Skeletal muscle satellite cell (primary cell): ENCODE results near the gene NPR1.
"Not testable (repeated sequence)": the region's sequence is repeated elsewhere in the genome, so short reads cannot be mapped to it uniquely, and the experiment has no call there.

Experiments
- H3K27me3 ChIP-seq: 2 replicates; pipeline ENCODE4 v1.7.0; 2013; ENCODE audit warnings: low read length; ENCODE audit not compliant: control insufficient read depth, insufficient read depth
- H3K36me3 ChIP-seq: 2 replicates; pipeline ENCODE4 v1.7.0; 2013; ENCODE audit warnings: mild to moderate bottlenecking, control low read depth, low read length; ENCODE audit not compliant: insufficient read depth
- H3K4me1 ChIP-seq: 2 replicates; pipeline ENCODE4 v1.7.0; 2013; ENCODE audit warnings: low read length; ENCODE audit not compliant: control insufficient read depth, insufficient read depth
- H3K4me2 ChIP-seq: 2 replicates; pipeline ENCODE4 v1.7.0; 2013; ENCODE audit warnings: mild to moderate bottlenecking, low read length
- H3K4me3 ChIP-seq: 2 replicates; pipeline ENCODE4 v1.7.0; 2013; ENCODE audit warnings: low read length
- H3K9ac ChIP-seq: 2 replicates; pipeline ENCODE4 v1.7.0; 2013; ENCODE audit warnings: mild to moderate bottlenecking, low read depth, low read length, moderate library complexity
- H3K9me3 ChIP-seq: replicated peaks from 2 replicates; pipeline ENCODE4 v1.7.0; 2013; ENCODE audit warnings: mild to moderate bottlenecking, control low read depth, low read length

The NPR1 gene

DNA sequence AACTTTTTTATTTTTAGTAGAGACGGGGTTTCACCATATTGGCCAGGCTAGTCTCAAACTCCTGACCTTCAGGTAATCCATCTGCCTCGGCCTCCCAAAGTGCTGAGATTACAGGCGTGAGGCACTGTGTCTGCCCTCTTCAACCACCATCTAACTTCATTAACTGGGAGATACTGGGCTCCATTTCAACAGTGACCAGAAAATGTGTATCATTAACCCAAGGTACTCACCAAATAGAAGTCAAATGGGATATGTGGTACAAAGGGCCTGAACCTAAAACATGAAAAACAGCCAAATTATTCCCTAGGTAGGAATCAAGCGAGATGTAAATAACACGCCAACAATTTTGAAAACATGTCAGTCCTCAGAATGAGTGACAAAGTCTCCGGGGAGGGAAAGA, 8.9 kb upstream of the NPR1 start:
- peaks cover 10% of the 10 kb centered on the region for H3K4me1 ChIP-seq
- H3K27me3 ChIP-seq, result no peaks in the 10 kb centered on the region
- peak overlapping the region; percentile 96 for H3K4me2 ChIP-seq
- H3K4me3 ChIP-seq, result peak overlapping the region; percentile 89
- H3K9me3 ChIP-seq, result no peaks in the 10 kb centered on the region
- H3K9ac ChIP-seq, result peak overlapping the region; percentile 96
- peaks cover 54% of the 10 kb centered on the region for H3K36me3 ChIP-seq

DNA sequence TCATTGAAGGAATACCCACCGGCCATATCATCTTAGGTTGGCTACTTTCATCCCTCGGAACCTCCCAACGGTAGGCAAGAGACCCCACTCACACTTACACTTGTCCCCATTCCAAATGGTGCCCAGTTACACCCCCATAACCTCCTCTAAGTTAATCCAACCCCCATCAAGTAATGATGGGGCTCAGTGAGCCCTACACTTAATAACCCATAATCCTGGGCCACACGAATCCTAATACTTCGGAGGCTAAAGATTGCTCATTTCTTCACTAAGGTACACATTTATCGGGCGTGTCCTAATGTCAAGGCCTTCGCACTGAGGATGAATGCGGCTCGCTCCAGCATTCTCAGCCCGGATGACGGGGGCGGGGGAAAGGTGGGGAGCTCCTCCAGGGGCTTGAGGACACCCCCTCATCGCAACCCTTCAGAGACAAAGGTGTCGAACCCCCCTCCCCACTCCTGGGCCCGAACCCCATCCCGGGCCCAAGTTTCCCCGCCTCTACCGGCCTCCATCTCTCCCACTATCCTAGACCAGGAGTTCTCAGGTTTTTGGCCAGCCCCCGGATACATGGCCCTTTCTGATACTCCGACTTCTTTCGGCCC, 8.1 kb upstream of the NPR1 start:
- peak overlapping the region; percentile 89 for H3K4me3 ChIP-seq
- peak overlapping the region; percentile 96 for H3K4me2 ChIP-seq
- H3K27me3 ChIP-seq, result no peaks in the 10 kb centered on the region
- peaks cover 10% of the 10 kb centered on the region for H3K4me1 ChIP-seq
- H3K9ac ChIP-seq, result peak overlapping the region; percentile 96
- no peaks in the 10 kb centered on the region for H3K9me3 ChIP-seq
- peaks cover 47% of the 10 kb centered on the region for H3K36me3 ChIP-seq

DNA sequence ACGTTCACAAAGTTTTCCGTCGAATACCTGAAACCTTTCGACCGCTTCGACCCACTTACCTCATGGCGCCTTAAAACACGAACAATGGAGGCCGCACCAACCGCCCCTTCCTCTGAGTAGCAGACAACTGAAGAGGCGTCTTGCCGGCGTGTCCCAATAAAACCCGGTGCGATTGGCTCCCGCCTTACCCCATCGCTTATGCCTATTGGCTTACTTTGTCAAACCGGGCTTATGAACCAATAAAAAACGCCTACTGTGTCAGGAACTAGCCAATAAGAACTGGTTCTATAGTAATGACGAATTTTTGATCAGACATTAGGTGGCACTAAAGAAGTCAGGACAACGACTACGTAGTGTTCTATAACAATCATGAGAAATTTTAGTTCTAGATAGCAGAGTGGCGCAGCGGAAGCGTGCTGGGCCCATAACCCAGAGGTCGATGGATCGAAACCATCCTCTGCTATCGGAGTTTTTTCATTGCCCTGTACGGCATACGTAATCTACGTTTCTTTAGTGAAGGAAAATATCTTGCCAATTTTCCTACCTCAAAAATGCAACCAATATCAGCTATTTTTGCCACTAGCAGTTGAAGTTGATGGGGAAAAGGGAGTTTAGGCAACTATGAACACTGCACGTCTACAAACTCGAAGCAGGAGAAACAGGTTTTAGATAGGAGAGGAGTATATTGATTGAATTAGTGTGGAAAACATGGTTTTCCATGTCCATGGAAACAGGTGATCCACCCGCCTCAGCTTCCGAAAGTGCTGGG, 7.4 kb upstream of the NPR1 start, which contains the start of gene ILF2:
Gene ILF2, minus strand, starts transcription at position 135 of the 769 bp plus-strand sequence. Its CDS starts 71 bp downstream, at position 64.
- H3K27me3 ChIP-seq, result no peaks in the 10 kb centered on the region
- H3K4me3 ChIP-seq, result peak within 1 kb of the TSS; percentile 89
- H3K9me3 ChIP-seq, result no peaks in the 10 kb centered on the region
- peak within 1 kb of the TSS; percentile 96 for H3K4me2 ChIP-seq
- H3K36me3 ChIP-seq, result peaks cover 40% of the 10 kb centered on the region
- H3K4me1 ChIP-seq, result peaks cover 10% of the 10 kb centered on the region
- peak within 1 kb of the TSS; percentile 96 for H3K9ac ChIP-seq

DNA sequence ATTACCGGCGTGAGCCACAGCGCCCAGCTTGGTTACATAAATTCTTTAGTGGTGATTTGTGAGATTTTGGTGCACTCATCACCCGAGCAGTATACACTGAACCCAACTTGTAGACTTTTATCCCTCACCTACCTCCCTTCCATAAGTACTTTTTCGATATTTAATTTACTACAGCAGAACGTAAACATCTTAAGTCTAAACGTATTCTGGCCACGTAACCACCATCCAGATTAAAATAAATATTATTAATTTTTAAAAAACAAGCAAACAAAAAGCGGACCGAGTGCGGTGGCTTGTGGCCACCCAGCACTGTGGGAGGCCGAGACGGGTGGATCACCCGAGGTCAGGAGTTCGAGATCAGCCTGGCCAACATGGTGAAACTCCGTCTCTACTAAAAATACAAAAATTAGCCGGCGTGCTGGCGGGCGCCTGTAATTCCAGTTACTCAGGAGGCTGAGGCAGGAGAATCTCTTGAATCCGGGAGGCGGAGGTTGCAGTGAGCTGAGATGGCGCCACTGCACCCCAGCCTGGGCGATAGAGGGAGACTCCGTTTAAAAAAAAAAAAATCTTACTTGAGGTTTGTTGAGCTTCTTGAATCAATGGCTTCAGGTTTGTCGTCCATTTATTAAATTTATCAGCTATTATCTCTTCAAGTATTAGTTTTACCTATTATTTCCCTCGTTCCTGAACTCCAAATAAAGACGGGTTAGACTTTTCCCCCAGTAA, 6.7 kb upstream of the NPR1 start:
- not testable (repeated sequence) for H3K27me3 ChIP-seq, H3K4me1 ChIP-seq, H3K9me3 ChIP-seq
- peak overlapping the region; percentile 64 for H3K4me3 ChIP-seq
- peak overlapping the region; percentile 82 for H3K4me2 ChIP-seq
- H3K36me3 ChIP-seq, result peaks cover 33% of the 10 kb centered on the region
- peak overlapping the region; percentile 36 for H3K9ac ChIP-seq

DNA sequence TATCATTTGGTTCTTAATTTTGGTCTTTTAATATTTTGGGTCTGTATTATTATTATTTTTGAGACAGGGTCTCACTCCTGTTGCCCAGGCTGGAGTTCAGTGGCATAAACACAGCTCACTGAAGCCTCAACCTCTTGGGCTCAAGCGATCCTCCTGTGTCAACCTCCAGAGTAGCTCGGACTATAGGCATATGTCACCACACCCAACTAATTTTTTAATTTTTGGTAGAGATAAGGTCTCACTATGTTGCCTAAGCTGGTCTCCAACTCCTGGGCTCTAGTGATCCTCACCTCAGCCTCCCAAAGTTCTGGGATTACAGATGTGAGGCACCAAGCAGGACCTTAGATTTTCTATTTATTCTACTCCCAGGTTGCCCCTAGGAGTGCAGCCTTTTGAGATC, 5.0 kb upstream of the NPR1 start:
- Histone ChIP-seq H3K9ac (no peak overlapping the region), H3K4me3 (no peak overlapping the region), H3K9me3 (no peaks in the 10 kb centered on the region), H3K4me1 (peaks cover 17% of the 10 kb centered on the region), H3K4me2 (no peak overlapping the region), H3K36me3 (peaks cover 15% of the 10 kb centered on the region), H3K27me3 (peaks cover 8% of the 10 kb centered on the region)

DNA sequence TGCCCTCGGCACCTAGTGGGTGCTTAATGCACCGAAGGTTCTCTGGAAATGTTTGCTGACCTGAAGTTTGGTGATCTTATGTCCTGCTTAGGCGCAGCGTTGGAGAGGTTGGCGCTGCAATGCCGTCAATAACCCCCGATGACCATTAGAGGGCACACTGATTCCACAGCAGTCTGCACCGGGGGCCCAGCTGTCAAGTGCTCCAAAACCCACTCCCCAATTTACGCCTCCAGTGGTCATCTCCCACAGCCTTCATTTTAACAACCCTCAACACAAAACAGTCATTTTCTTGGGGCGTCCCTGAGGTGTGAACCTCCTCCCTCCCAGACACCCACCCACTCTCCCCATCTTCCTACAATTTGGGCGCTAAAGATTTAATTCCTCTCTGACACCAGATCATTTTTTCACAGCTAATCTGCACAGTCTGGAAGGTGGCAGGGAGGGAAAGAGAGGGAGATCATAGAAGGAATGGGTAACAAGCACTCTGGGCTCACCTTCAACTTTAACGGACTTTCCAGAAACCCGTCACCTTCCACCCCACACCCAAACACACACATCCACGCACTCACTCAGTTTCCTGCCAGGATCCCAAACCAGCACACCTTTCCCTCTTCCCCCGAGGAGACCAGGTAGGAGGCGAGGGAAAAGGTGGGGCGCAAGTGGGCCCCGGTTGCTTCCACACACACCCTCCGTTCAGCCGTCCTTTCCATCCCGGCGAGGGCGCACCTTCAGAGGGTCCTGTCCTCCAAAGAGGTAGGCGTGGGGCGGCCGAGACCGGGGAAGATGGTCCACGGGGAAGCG, 570 bp upstream of the NPR1 start:
- H3K9me3 ChIP-seq, result no peaks in the 10 kb centered on the region
- no peaks in the 10 kb centered on the region for H3K36me3 ChIP-seq
- peaks cover 49% of the 10 kb centered on the region for H3K27me3 ChIP-seq
- peaks cover 20% of the 10 kb centered on the region for H3K4me1 ChIP-seq
- H3K4me3 ChIP-seq, result peak overlapping the region; percentile 60
- no peak overlapping the region for H3K9ac ChIP-seq
- peak overlapping the region; percentile 87 for H3K4me2 ChIP-seq

DNA sequence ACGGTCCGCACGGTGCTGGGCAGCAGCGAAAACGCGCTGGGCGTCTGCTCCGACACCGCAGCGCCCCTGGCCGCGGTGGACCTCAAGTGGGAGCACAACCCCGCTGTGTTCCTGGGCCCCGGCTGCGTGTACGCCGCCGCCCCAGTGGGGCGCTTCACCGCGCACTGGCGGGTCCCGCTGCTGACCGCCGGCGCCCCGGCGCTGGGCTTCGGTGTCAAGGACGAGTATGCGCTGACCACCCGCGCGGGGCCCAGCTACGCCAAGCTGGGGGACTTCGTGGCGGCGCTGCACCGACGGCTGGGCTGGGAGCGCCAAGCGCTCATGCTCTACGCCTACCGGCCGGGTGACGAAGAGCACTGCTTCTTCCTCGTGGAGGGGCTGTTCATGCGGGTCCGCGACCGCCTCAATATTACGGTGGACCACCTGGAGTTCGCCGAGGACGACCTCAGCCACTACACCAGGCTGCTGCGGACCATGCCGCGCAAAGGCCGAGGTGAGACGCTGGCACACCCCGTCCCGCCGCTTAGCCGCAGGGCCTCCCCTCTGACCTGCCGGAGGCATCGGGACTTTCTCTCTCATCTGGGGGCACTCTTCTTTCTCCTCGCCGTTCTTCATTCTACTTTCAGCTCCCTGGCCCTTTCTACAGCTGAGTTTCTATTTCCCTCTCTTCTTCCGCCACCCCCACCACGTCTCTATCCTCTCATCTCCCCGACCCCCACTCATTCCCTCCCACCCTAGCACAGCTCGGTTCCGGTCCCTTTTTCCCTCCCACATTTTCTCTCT, 1.0 kb downstream of the NPR1 start:
- H3K36me3 ChIP-seq, result no peaks in the 10 kb centered on the region
- H3K9me3 ChIP-seq, result no peaks in the 10 kb centered on the region
- H3K4me3 ChIP-seq, result peak overlapping the region; percentile 60
- peaks cover 20% of the 10 kb centered on the region for H3K4me1 ChIP-seq
- H3K27me3 ChIP-seq, result peaks cover 50% of the 10 kb centered on the region
- H3K9ac ChIP-seq, result no peak overlapping the region
- H3K4me2 ChIP-seq, result peak overlapping the region; percentile 87

DNA sequence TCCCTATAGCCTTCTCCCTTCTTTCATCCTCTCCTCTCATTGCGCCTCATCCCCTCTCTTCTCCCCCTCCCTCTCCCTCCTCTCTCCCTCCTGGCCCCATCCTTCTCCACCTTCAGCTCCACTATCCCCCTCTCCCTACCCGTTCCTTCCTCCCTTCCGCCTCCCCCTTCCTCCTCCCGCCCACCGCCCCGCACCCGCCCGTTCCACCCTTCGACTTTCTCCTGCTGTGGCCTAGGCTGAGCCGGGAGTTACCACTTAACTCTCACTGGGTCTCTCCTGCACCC, 1.6 kb downstream of the NPR1 start:
- H3K36me3 ChIP-seq, result no peaks in the 10 kb centered on the region
- no peak overlapping the region for H3K4me2 ChIP-seq
- H3K9ac ChIP-seq, result no peak overlapping the region
- peaks cover 50% of the 10 kb centered on the region for H3K27me3 ChIP-seq
- H3K9me3 ChIP-seq, result no peaks in the 10 kb centered on the region
- H3K4me1 ChIP-seq, result peaks cover 20% of the 10 kb centered on the region
- H3K4me3 ChIP-seq, result no peak overlapping the region

DNA sequence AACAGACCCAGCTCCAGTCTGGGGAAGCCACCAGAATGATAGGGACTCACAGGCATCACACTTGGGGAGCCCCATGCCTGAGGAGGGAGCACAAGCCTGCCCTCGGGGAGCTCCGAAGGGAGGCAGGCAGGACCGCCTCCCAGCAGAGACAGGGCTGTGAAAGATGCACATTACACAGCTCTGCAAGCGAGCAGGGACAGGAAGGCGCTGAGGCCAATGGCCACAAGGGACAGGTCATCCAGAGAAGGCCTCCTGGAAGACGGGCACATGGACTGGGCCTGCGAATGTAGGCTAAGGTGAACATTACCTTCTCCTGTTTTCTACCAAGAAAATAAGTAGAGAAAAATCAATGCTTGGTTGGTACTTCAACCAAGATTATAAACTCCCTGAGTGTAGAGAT, 4.2 kb downstream of the NPR1 start:
- no peak overlapping the region for H3K9ac ChIP-seq
- H3K4me3 ChIP-seq, result no peak overlapping the region
- peaks cover 20% of the 10 kb centered on the region for H3K4me1 ChIP-seq
- peaks cover 72% of the 10 kb centered on the region for H3K27me3 ChIP-seq
- no peaks in the 10 kb centered on the region for H3K9me3 ChIP-seq
- no peak overlapping the region for H3K4me2 ChIP-seq
- no peaks in the 10 kb centered on the region for H3K36me3 ChIP-seq

DNA sequence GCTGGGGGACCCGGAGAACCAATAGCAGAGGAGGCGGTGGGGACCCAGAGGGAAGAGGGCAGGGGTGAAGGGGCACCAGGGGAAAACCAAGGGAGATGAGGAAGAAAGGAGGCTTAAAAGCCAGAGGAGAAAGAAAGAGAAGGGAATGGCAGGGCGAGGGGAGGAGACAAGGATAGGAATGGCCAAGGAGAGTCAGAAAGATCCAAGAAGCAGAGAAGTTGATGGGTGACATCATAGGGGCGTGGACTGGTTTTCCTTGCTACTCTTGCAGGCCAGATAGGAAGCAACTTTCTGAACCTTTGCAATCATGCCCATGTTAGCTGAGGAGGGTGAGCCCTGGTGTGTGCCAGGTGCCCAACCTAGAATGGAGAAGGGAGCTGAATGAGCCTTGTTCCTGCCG, 5.4 kb downstream of the NPR1 start:
- Histone ChIP-seq H3K4me2 (no peak overlapping the region), H3K27me3 (peaks cover 64% of the 10 kb centered on the region), H3K4me1 (peaks cover 8% of the 10 kb centered on the region), H3K4me3 (no peak overlapping the region), H3K9me3 (no peaks in the 10 kb centered on the region), H3K36me3 (no peaks in the 10 kb centered on the region), H3K9ac (no peak overlapping the region)
